Sigmoid colon (tissue), 4 donors: ENCODE measurements around the gene MYO15A.

Source experiments
- CTCF ChIP-seq, 4 experiments: fragments of 450-650 bp in 3 of 4; fragments of 200-600 bp in 1 of 4; IDR thresholded peaks; one replicate each; pipeline ENCODE4 v1.5.1; 2016 to 2019; ENCODE audit warnings: antibody characterized with exemption in 4 of 4, mild to moderate bottlenecking in 3 of 4, moderate library complexity in 2 of 4
- EP300 ChIP-seq, 4 donors: sonication (generic); formaldehyde crosslinking; IDR thresholded peaks; one replicate each; pipeline ENCODE4 v1.6.1; 2017; ENCODE audit warnings: antibody characterized with exemption in 4 of 4
- POLR2A ChIP-seq, 2 donors: fragments of 450-650 bp; IDR thresholded peaks; one replicate each; pipeline ENCODE4 v1.6.1; 2016; ENCODE audit warnings: antibody characterized with exemption in 2 of 2, mild to moderate bottlenecking in 2 of 2, moderate library complexity in 2 of 2
- POLR2AphosphoS5 ChIP-seq, 4 donors: sonication (generic); formaldehyde crosslinking; IDR thresholded peaks; one replicate each; pipeline ENCODE4 v1.6.1; 2017; ENCODE audit warnings: antibody characterized with exemption in 4 of 4

DNA sequence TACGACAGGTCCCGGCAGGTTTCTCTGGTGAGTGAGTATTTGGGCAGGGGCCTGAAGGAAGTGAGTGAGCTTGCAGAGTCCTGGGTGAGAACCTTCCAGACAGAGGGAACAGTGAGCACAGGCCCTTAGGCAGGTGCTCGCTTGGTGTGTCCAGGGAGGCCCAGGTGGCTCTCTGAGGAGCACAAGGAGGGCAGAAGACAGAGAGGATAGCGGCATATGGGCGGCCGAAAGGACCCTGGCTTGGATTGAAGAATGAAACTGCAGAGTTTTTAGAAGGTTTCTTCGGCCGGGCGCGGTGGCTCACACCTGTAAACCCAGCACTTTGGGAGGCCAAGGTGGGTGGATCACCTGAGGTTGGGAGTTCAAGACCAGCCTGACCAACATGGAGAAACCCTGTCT is 14.1 kb upstream of the MYO15A start:
- TF ChIP-seq CTCF (IDR thresholded peaks at IDR 0.05) (no peak), EP300 (IDR thresholded peaks at IDR 0.05) (no peak), POLR2A (IDR thresholded peaks at IDR 0.05) (no peak), POLR2AphosphoS5 (IDR thresholded peaks at IDR 0.05) (no peak)
